HepG2 (cell line): ENCODE data around the gene SLC26A4.

ENCODE experiments used
- FOXK2 ChIP-seq: fragments of 450-650 bp; IDR thresholded peaks from 2 replicates; pipeline ENCODE4 v1.6.1; 2016
- KLF6 ChIP-seq: IDR thresholded peaks from 2 replicates; pipeline ENCODE4 v1.8.0; 2016; ENCODE audit warnings: missing biosample characterization, missing genetic modification reagents
- POLR2A ChIP-seq, 2 experiments: IDR thresholded peaks; 2 replicates each; pipeline ENCODE4 v1.6.1; 2011; ENCODE audit warnings: low read depth in 2 of 2, low read length in 2 of 2, mild to moderate bottlenecking in 1 of 2, moderate library complexity in 1 of 2; ENCODE audit not compliant: insufficient read depth in 1 of 2

DNA sequence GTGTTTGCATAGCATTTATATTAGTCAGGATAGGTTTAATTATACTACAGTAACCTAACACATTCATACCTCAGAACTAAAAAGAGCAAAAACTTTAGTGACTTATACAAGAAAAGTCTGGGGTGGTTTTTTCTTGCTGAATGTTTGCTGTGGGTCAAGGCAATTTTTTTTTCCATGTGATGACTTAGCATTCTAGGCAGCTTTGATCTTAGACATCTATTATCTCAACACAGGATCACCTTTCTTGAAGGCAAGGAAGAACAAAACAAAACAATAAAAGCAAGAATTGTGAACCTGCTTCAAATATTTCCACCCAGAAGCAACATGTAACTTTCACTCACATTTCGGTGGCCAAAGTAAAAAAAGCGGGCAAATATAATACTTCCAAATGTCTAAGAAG is 62.6 kb downstream of the SLC26A4 start:
- TF ChIP-seq KLF6 (CRISPR knock-in tag): no peak
- no peak for TF ChIP-seq POLR2A (IDR thresholded peaks at IDR 0.05; ENCODE audit: insufficient read depth in 1 of 2, low read depth in 2 of 2, low read length in 2 of 2)
- no peak for TF ChIP-seq FOXK2
